ENCODE results near the gene LILRA1. TPM values are rescaled to one million over a fixed set of nuclear protein-coding genes. Genes with fewer than 3 reads are reported as not detected.
"Not testable (repeated sequence)": the region's sequence is repeated elsewhere in the genome, so short reads cannot be mapped to it uniquely, and the experiment has no call there.

Gene LILRA1
- total and polyA plus RNA-seq, 2 donors = 0.32 to 0.33 TPM

DNA sequence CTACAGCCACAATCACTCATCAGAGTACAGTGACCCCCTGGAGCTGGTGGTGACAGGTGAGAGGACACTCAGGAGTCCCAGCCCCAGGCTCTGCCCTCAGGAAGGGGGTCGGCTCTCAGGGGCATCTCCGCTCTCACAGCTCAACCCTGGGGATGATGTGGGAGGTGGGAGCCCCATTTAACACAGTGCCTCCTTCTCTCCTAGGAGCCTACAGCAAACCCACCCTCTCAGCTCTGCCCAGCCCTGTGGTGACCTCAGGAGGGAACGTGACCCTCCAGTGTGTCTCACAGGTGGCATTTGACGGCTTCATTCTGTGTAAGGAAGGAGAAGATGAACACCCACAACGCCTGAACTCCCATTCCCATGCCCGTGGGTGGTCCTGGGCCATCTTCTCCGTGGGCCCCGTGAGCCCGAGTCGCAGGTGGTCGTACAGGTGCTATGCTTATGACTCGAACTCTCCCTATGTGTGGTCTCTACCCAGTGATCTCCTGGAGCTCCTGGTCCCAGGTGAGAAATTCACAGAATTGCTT lies 18.8 kb upstream of the LILRA1 start:
- Histone ChIP-seq H3K36me3 (ENCODE audit: control insufficient read depth in 2 of 2, insufficient read depth in 2 of 2, low read length in 1 of 2) (no peaks in the 10 kb centered on the region), H3K27me3 (ENCODE audit: control insufficient read depth in 2 of 2, insufficient read depth in 1 of 2, low read length in 1 of 2) (no peaks in the 10 kb centered on the region), H3K4me1 (ENCODE audit: control insufficient read depth in 2 of 2, insufficient read depth in 2 of 2, low read length in 2 of 2) (no peaks in the 10 kb centered on the region), H3K27ac (ENCODE audit: low read depth in 1 of 2, low read length in 1 of 2) (no peak overlapping the region), H3K4me3 (ENCODE audit: low read length in 2 of 2) (no peak overlapping the region), H3K9me3 (ENCODE audit: control insufficient read depth in 2 of 2, insufficient read depth in 1 of 2, low read length in 1 of 2) (no peaks in the 10 kb centered on the region)
- 84% methylated on average over 12 of the region's 12 CpGs for WGBS
- no peak for DNase-seq (ENCODE audit: low read depth in 6 of 9, low spot score in 9 of 9)

DNA sequence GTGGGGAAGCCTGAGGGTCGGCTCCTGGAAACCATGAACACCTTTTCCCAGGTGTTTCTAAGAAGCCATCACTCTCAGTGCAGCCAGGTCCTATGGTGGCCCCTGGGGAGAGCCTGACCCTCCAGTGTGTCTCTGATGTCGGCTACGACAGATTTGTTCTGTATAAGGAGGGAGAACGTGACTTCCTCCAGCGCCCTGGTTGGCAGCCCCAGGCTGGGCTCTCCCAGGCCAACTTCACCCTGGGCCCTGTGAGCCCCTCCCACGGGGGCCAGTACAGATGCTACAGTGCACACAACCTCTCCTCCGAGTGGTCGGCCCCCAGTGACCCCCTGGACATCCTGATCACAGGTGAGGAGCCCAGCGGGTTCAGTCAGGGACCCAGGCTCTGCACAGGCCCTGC lies 18.2 kb upstream of the LILRA1 start:
- H3K27ac ChIP-seq (ENCODE audit: low read depth in 1 of 2, low read length in 1 of 2); H3K4me1 ChIP-seq (ENCODE audit: control insufficient read depth in 2 of 2, insufficient read depth in 2 of 2, low read length in 2 of 2); DNase-seq (ENCODE audit: low read depth in 6 of 9, low spot score in 9 of 9); H3K27me3 ChIP-seq (ENCODE audit: control insufficient read depth in 2 of 2, insufficient read depth in 1 of 2, low read length in 1 of 2); H3K9me3 ChIP-seq (ENCODE audit: control insufficient read depth in 2 of 2, insufficient read depth in 1 of 2, low read length in 1 of 2); H3K36me3 ChIP-seq (ENCODE audit: control insufficient read depth in 2 of 2, insufficient read depth in 2 of 2, low read length in 1 of 2); H3K4me3 ChIP-seq (ENCODE audit: low read length in 2 of 2): not testable (repeated sequence)
- 87% methylated on average over 9 of the region's 9 CpGs for WGBS

DNA sequence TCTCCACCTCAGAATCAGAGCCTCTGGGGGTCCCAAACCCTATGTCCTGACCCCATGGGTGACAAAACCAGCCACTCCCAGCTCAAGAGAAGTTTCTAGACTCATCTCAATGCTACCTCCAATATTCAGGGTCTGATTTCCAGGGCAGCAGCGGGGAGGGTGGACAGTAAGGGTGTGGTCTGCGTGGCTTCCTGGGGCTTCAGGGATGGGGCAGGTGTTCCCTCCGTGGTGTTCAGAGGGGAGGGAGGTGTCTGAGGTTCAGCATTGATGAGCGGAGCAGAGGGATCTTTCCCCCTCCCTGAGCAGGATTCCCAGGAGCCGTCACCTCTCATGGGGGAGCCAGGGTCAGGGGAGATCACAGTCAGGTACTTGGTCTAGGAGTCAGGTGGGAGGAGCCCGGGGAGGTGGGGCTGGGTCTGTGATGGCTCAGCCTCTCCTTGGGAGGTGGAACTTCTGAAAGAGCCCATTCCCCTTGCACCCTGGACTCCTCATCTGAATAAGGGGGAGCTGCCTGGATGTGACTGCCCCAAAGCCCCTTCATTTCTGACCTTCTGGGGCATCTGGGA lies 16.9 kb upstream of the LILRA1 start:
- Histone ChIP-seq H3K4me3 (ENCODE audit: low read length in 2 of 2) (no peak overlapping the region), H3K9me3 (ENCODE audit: control insufficient read depth in 2 of 2, insufficient read depth in 1 of 2, low read length in 1 of 2) (no peaks in the 10 kb centered on the region), H3K36me3 (ENCODE audit: control insufficient read depth in 2 of 2, insufficient read depth in 2 of 2, low read length in 1 of 2) (no peaks in the 10 kb centered on the region), H3K27me3 (ENCODE audit: control insufficient read depth in 2 of 2, insufficient read depth in 1 of 2, low read length in 1 of 2) (no peaks in the 10 kb centered on the region), H3K27ac (ENCODE audit: low read depth in 1 of 2, low read length in 1 of 2) (no peak overlapping the region), H3K4me1 (ENCODE audit: control insufficient read depth in 2 of 2, insufficient read depth in 2 of 2, low read length in 2 of 2) (no peaks in the 10 kb centered on the region)
- DNase-seq (ENCODE audit: low read depth in 6 of 9, low spot score in 9 of 9) = no peak
- 85% methylated on average over 6 of the region's 6 CpGs for WGBS

- DNase-seq (ENCODE audit: low read depth in 6 of 9, low spot score in 9 of 9) = no peak
- 100% methylated on average over 3 of the region's 3 CpGs for WGBS
- no peak overlapping the region for H3K4me3 ChIP-seq (ENCODE audit: low read length in 2 of 2)
These were observed 16.1 kb upstream of the LILRA1 start for GRCh38 chr19:54577334-54577733.

GRCh38 chr19:54578268-54578667 lies 15.2 kb upstream of the LILRA1 start:
- H3K4me3 ChIP-seq (ENCODE audit: low read length in 2 of 2); H3K27ac ChIP-seq (ENCODE audit: low read depth in 1 of 2, low read length in 1 of 2); H3K36me3 ChIP-seq (ENCODE audit: control insufficient read depth in 2 of 2, insufficient read depth in 2 of 2, low read length in 1 of 2); H3K9me3 ChIP-seq (ENCODE audit: control insufficient read depth in 2 of 2, insufficient read depth in 1 of 2, low read length in 1 of 2); DNase-seq (ENCODE audit: low read depth in 6 of 9, low spot score in 9 of 9); H3K4me1 ChIP-seq (ENCODE audit: control insufficient read depth in 2 of 2, insufficient read depth in 2 of 2, low read length in 2 of 2); H3K27me3 ChIP-seq (ENCODE audit: control insufficient read depth in 2 of 2, insufficient read depth in 1 of 2, low read length in 1 of 2): not testable (repeated sequence)
- WGBS = 96% methylated on average over 5 of the region's 5 CpGs

More at GRCh38 chr19:54577334-54577733, 16.1 kb upstream of the LILRA1 start:
- Histone ChIP-seq H3K36me3 (ENCODE audit: control insufficient read depth in 2 of 2, insufficient read depth in 2 of 2, low read length in 1 of 2) (no peaks in the 10 kb centered on the region), H3K27me3 (ENCODE audit: control insufficient read depth in 2 of 2, insufficient read depth in 1 of 2, low read length in 1 of 2) (no peaks in the 10 kb centered on the region), H3K4me1 (ENCODE audit: control insufficient read depth in 2 of 2, insufficient read depth in 2 of 2, low read length in 2 of 2) (no peaks in the 10 kb centered on the region), H3K9me3 (ENCODE audit: control insufficient read depth in 2 of 2, insufficient read depth in 1 of 2, low read length in 1 of 2) (no peaks in the 10 kb centered on the region), H3K27ac (ENCODE audit: low read depth in 1 of 2, low read length in 1 of 2) (no peak overlapping the region)

DNA sequence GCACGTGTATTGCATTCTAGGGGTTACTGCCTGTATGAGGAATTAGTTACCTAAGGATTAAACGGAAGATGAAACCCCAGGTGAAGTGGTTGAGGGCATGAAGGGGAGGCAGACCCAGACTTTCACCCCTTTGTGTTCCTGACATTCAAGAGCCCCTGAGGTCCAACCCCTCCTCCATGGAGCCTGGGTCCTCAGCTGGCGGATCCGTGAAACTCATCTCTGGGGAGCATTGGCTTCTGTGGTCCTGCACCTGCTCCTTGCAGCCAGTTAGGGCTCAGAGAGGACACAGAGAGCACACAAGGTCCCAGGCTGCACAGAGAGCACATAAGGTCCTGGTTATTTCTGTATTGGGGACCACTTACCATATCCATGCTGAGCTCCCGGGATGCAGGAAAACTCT lies 7.0 kb upstream of the LILRA1 start:
- H3K4me3 ChIP-seq (ENCODE audit: low read length in 2 of 2) = no peak overlapping the region
- peaks cover 0 to 4% of the 10 kb centered on the region in 2 donors for H3K9me3 ChIP-seq (ENCODE audit: control insufficient read depth in 2 of 2, insufficient read depth in 1 of 2, low read length in 1 of 2)
- H3K36me3 ChIP-seq (ENCODE audit: control insufficient read depth in 2 of 2, insufficient read depth in 2 of 2, low read length in 1 of 2) = no peaks in the 10 kb centered on the region
- H3K27ac ChIP-seq (ENCODE audit: low read depth in 1 of 2, low read length in 1 of 2) = no peak overlapping the region
- WGBS = 94% methylated on average over 5 of the region's 5 CpGs
- no peak for DNase-seq (ENCODE audit: low read depth in 6 of 9, low spot score in 9 of 9)
- no peaks in the 10 kb centered on the region for H3K27me3 ChIP-seq (ENCODE audit: control insufficient read depth in 2 of 2, insufficient read depth in 1 of 2, low read length in 1 of 2)
- H3K4me1 ChIP-seq (ENCODE audit: control insufficient read depth in 2 of 2, insufficient read depth in 2 of 2, low read length in 2 of 2) = no peaks in the 10 kb centered on the region

- Histone ChIP-seq H3K27me3 (ENCODE audit: control insufficient read depth in 2 of 2, insufficient read depth in 1 of 2, low read length in 1 of 2) (no peaks in the 10 kb centered on the region), H3K36me3 (ENCODE audit: control insufficient read depth in 2 of 2, insufficient read depth in 2 of 2, low read length in 1 of 2) (no peaks in the 10 kb centered on the region), H3K9me3 (ENCODE audit: control insufficient read depth in 2 of 2, insufficient read depth in 1 of 2, low read length in 1 of 2) (peaks cover 0 to 4% of the 10 kb centered on the region in 2 donors), H3K27ac (ENCODE audit: low read depth in 1 of 2, low read length in 1 of 2) (no peak overlapping the region), H3K4me3 (ENCODE audit: low read length in 2 of 2) (no peak overlapping the region), H3K4me1 (ENCODE audit: control insufficient read depth in 2 of 2, insufficient read depth in 2 of 2, low read length in 2 of 2) (no peaks in the 10 kb centered on the region)
- no peak for DNase-seq (ENCODE audit: low read depth in 6 of 9, low spot score in 9 of 9)
- WGBS = 89% methylated on average over 7 of the region's 7 CpGs
These were observed 6.4 kb upstream of the LILRA1 start for GRCh38 chr19:54587026-54587425.

- H3K4me1 ChIP-seq (ENCODE audit: control insufficient read depth in 2 of 2, insufficient read depth in 2 of 2, low read length in 2 of 2); DNase-seq (ENCODE audit: low read depth in 6 of 9, low spot score in 9 of 9); H3K36me3 ChIP-seq (ENCODE audit: control insufficient read depth in 2 of 2, insufficient read depth in 2 of 2, low read length in 1 of 2); H3K27ac ChIP-seq (ENCODE audit: low read depth in 1 of 2, low read length in 1 of 2); H3K9me3 ChIP-seq (ENCODE audit: control insufficient read depth in 2 of 2, insufficient read depth in 1 of 2, low read length in 1 of 2); H3K27me3 ChIP-seq (ENCODE audit: control insufficient read depth in 2 of 2, insufficient read depth in 1 of 2, low read length in 1 of 2); H3K4me3 ChIP-seq (ENCODE audit: low read length in 2 of 2): not testable (repeated sequence)
- 43% methylated on average over 7 of the region's 9 CpGs for WGBS
These were observed 647 bp downstream of the LILRA1 start for GRCh38 chr19:54593931-54594626.

DNA sequence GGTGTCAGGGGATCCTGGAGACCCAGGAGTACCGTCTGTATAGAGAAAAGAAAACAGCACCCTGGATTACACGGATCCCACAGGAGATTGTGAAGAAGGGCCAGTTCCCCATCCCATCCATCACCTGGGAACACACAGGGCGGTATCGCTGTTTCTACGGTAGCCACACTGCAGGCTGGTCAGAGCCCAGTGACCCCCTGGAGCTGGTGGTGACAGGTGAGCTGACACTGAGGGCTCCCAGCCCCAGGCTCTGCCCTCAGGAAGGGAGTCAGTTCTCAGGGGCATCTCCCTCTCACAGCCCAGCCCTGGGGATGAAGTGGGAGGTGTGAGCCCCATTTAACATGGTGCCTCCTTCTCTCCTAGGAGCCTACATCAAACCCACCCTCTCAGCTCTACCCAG lies 1.3 kb downstream of the LILRA1 start:
- no peak overlapping the region for H3K4me3 ChIP-seq (ENCODE audit: low read length in 2 of 2)
- 95% methylated on average over 5 of the region's 5 CpGs for WGBS

More for the DNA sequence above, 1.3 kb downstream of the LILRA1 start:
- DNase-seq (ENCODE audit: low read depth in 6 of 9, low spot score in 9 of 9) = no peak
- Histone ChIP-seq H3K27me3 (ENCODE audit: control insufficient read depth in 2 of 2, insufficient read depth in 1 of 2, low read length in 1 of 2) (no peaks in the 10 kb centered on the region), H3K4me1 (ENCODE audit: control insufficient read depth in 2 of 2, insufficient read depth in 2 of 2, low read length in 2 of 2) (no peaks in the 10 kb centered on the region), H3K27ac (ENCODE audit: low read depth in 1 of 2, low read length in 1 of 2) (no peak overlapping the region), H3K9me3 (ENCODE audit: control insufficient read depth in 2 of 2, insufficient read depth in 1 of 2, low read length in 1 of 2) (peaks cover 0 to 4% of the 10 kb centered on the region in 2 donors), H3K36me3 (ENCODE audit: control insufficient read depth in 2 of 2, insufficient read depth in 2 of 2, low read length in 1 of 2) (no peaks in the 10 kb centered on the region)
